ENCODE results near the gene RDH13. TPM values are rescaled to one million over a fixed set of nuclear protein-coding genes. Genes with fewer than 3 reads are reported as not detected.

Gene RDH13
- total and polyA plus RNA-seq, 2 of the 8 experiments (the other 6 are each of a cell fraction or from before 2014, with no cell fraction given), result 15.9 to 31.5 TPM

- Histone ChIP-seq H2BK15ac (ENCODE audit: low read length) (no peak overlapping the region; the same call in 1 of the 2 replicates), H3K27ac (ENCODE audit: low read depth, low read length) (no peak overlapping the region), H3K79me1 (ENCODE audit: low read depth, low read length) (no peaks in the 10 kb centered on the region), H3K14ac (ENCODE audit: insufficient read length) (no peak overlapping the region), H4K91ac (replicated peaks; ENCODE audit: insufficient read length, low read length) (peak overlapping the region; percentile 30), H3K23ac (ENCODE audit: insufficient read length) (no peak overlapping the region), H2BK5ac (ENCODE audit: low read depth, low read length) (no peak overlapping the region), H3K18ac (ENCODE audit: extremely low read depth, low read length) (no peak overlapping the region), H4K20me1 (replicated peaks in 1 of 2; ENCODE audit: control insufficient read depth in 1 of 2, insufficient read depth in 2 of 2, low read length in 2 of 2) (peaks cover 2 to 4% of the 10 kb centered on the region in 2 experiments), H3K4me2 (ENCODE audit: insufficient read depth in 1 of 2, low read depth in 2 of 2, low read length in 2 of 2) (peak overlapping the region; percentile 93 to 96), H3K4ac (replicated peaks; ENCODE audit: insufficient read length, low read depth, low read length) (no peak overlapping the region), H3K36me3 (ENCODE audit: control insufficient read depth in 2 of 4, insufficient read depth in 4 of 4, low read length in 3 of 4) (no peaks in the 10 kb centered on the region), H2BK20ac (ENCODE audit: low read length) (no peak overlapping the region; the same call in 1 of the 2 replicates), H2AK5ac (ENCODE audit: low read depth, low read length) (no peak overlapping the region), H3K9me3 (ENCODE audit: insufficient read depth in 2 of 2, low read depth in 1 of 2, low read length in 1 of 2) (no peaks in the 10 kb centered on the region), H2BK120ac (replicated peaks; ENCODE audit: low read depth, low read length) (no peak overlapping the region), H3K27me3 (replicated peaks in 1 of 4; ENCODE audit: control insufficient read depth in 3 of 4, extremely low read depth in 1 of 4, insufficient read depth in 3 of 4, low read length in 3 of 4) (peaks cover 0 to 13% (median 8%) of the 10 kb centered on the region in 4 experiments; a peak in 5 of 7 replicates), H3K9ac (replicated peaks in 1 of 4; ENCODE audit: extremely low read depth in 1 of 4, low read depth in 3 of 4, low read length in 3 of 4) (no peak overlapping the region), H3K4me3 (ENCODE audit: extremely low read depth in 1 of 4, insufficient read depth in 2 of 4, low read depth in 3 of 4, low read length in 4 of 4) (peak overlapping the region; percentile 9 to 77 (median 38); a peak in 4 of 8 replicates), H4K8ac (ENCODE audit: extremely low read depth, insufficient read depth, low read length) (no peak overlapping the region), H3K23me2 (ENCODE audit: low read depth, low read length) (peaks cover 14% of the 10 kb centered on the region), H3K79me2 (ENCODE audit: control insufficient read depth in 1 of 2, insufficient read depth in 2 of 2, low read length in 2 of 2) (no peaks in the 10 kb centered on the region), H3K4me1 (replicated peaks in 1 of 4; ENCODE audit: control insufficient read depth in 3 of 4, insufficient read depth in 4 of 4, low read length in 3 of 4) (peaks cover 0 to 15% (median 11%) of the 10 kb centered on the region in 4 experiments; a peak in 6 of 7 replicates), H2BK12ac (ENCODE audit: low read depth, low read length) (peak overlapping the region; percentile 18; the same call in 1 of the 2 replicates), H2AFZ (ENCODE audit: low read length) (no peak overlapping the region), H4K5ac (ENCODE audit: insufficient read length, low read depth, low read length) (no peak overlapping the region), H3K56ac (replicated peaks; ENCODE audit: insufficient read length, low read depth, low read length) (no peak overlapping the region)
- no peak for FAIRE-seq
- no peak for DNase-seq (ENCODE audit: low read depth in 1 of 2, low spot score in 2 of 2)
- POLR2A ChIA-PET (ENCODE audit: partially characterized antibody), result interaction anchor here (1.0 to 5.1 kb wide), 8 partner anchors 9 to 621 kb away, joined by 3 to 33 read pairs (median 8); partner anchors contain the start of gene PPP1R12C
- TF ChIP-seq CHD2 (IDR thresholded peaks at IDR 0.05; ENCODE audit: low read length) (no peak), USF2 (IDR thresholded peaks at IDR 0.05; ENCODE audit: low read length) (no peak), RXRA (IDR thresholded peaks at IDR 0.05; ENCODE audit: insufficient read depth, low read depth, low read length) (no peak), SP1 (IDR thresholded peaks at IDR 0.05; ENCODE audit: low read depth, low read length) (no peak), SUZ12 (IDR thresholded peaks at IDR 0.05; ENCODE audit: low read length) (no peak), NRF1 (IDR thresholded peaks at IDR 0.05; ENCODE audit: low read depth, low read length) (no peak), HDAC2 (IDR thresholded peaks at IDR 0.05; ENCODE audit: borderline replicate concordance in 1 of 2, low read depth in 2 of 2, low read length in 2 of 2) (no peak)
- CTCF ChIA-PET (ENCODE audit: partially characterized antibody), result interaction anchor here (1.0 to 1.2 kb wide), 2 partner anchors 10 to 26 kb away, joined by 3 read pairs; no protein-coding TSS in a partner anchor
- 83% methylated on average over 13 of the region's 19 CpGs; no CpG with 5 or more reads in 1 of the 2 experiments for WGBS, 2 experiments (ENCODE audit: extremely low coverage in 1 of 2, insufficient coverage in 1 of 2, insufficient read length in 1 of 2, insufficient replicate concordance in 2 of 2, low coverage in 1 of 2, low lambda C conversion rate in 2 of 2, missing lambda C conversion rate in 1 of 2)
Observed at GRCh38 chr19:55079400-55080038, 16.6 kb upstream of the RDH13 start.
